Measurements from ENCODE around the gene VPS37C.

GRCh38 chr11:61123775-61124571 lies 37.3 kb downstream of the VPS37C start:
- no peak for TF ChIP-seq SIN3A (IDR thresholded peaks at IDR 0.05; ENCODE audit: borderline replicate concordance, insufficient read depth, low read depth, low read length)
- no peak for TF ChIP-seq CTCF (IDR thresholded peaks at IDR 0.05)
- no peak for TF ChIP-seq REST (IDR thresholded peaks at IDR 0.05; ENCODE audit: insufficient read depth in 1 of 2, low read depth in 2 of 2, low read length in 1 of 2)
- no peak for TF ChIP-seq TCF7L2 (IDR thresholded peaks at IDR 0.05; ENCODE audit: low read depth, low read length)
- no peak for TF ChIP-seq POLR2AphosphoS5 (IDR thresholded peaks at IDR 0.05; ENCODE audit: low read depth, low read length)
